NCI-H748 treated with DMSO at 0.1 percent for 48 hours (cell line): Measurements from ENCODE around the gene SNTN.

Experiments
- DNase-seq: peaks from one replicate; lab custom pipeline; 2025; lab: John Stamatoyannopoulos, UW

Gene SNTN

GRCh38 chr3:63652066-63652725 is at the start of gene SNTN:
Gene SNTN (plus strand): TSS chr3:63652675. CDS start chr3:63652688, 13 bp downstream.
- no peak for DNase-seq

- no peak for DNase-seq
Measured at GRCh38 chr3:63607716-63608115, 44.8 kb upstream of the SNTN start.

- no peak for DNase-seq
Measured at GRCh38 chr3:63609408-63609807, 43.1 kb upstream of the SNTN start.

- DNase-seq: no peak
Measured at GRCh38 chr3:63609834-63610233, 42.6 kb upstream of the SNTN start.

GRCh38 chr3:63611382-63611781 is 41.1 kb upstream of the SNTN start:
- no peak for DNase-seq

- no peak for DNase-seq
Measured at GRCh38 chr3:63613561-63613960, 38.9 kb upstream of the SNTN start.

- no peak for DNase-seq
Measured at GRCh38 chr3:63617391-63617790, 35.1 kb upstream of the SNTN start.

- DNase-seq: peak; percentile 41
Measured at GRCh38 chr3:63624941-63625560, 27.4 kb upstream of the SNTN start.

- DNase-seq: no peak
Measured at GRCh38 chr3:63631670-63632069, 20.8 kb upstream of the SNTN start.

GRCh38 chr3:63635186-63635585 is 17.3 kb upstream of the SNTN start:
- no peak for DNase-seq

- no peak for DNase-seq
Measured at GRCh38 chr3:63639806-63640205, 12.7 kb upstream of the SNTN start.

GRCh38 chr3:63642488-63642887 is 10.0 kb upstream of the SNTN start:
- DNase-seq: no peak

- DNase-seq: no peak
Measured at GRCh38 chr3:63644212-63644797, 8.2 kb upstream of the SNTN start.

- DNase-seq: peak; percentile 17
Measured at GRCh38 chr3:63644928-63645781, 7.3 kb upstream of the SNTN start.

GRCh38 chr3:63654211-63654610 is 1.7 kb downstream of the SNTN start:
- DNase-seq: no peak

GRCh38 chr3:63654931-63655330 is 2.5 kb downstream of the SNTN start:
- no peak for DNase-seq

- DNase-seq: no peak
Measured at GRCh38 chr3:63655519-63655918, 3.0 kb downstream of the SNTN start.

- DNase-seq: no peak
Measured at GRCh38 chr3:63656786-63657185, 4.3 kb downstream of the SNTN start.

GRCh38 chr3:63661242-63661641 is 8.8 kb downstream of the SNTN start:
- no peak for DNase-seq

- no peak for DNase-seq
Measured at GRCh38 chr3:63662011-63662410, 9.5 kb downstream of the SNTN start.

- no peak for DNase-seq
Measured at GRCh38 chr3:63662500-63662899, 10.0 kb downstream of the SNTN start.

GRCh38 chr3:63670544-63670943 is 18.1 kb downstream of the SNTN start:
- DNase-seq: no peak

GRCh38 chr3:63673111-63673510 is 20.6 kb downstream of the SNTN start:
- DNase-seq: no peak
